D341Med (cell line): Measurements from ENCODE around the gene CLDN24.
"Not testable (repeated sequence)": the region's sequence is repeated elsewhere in the genome, so short reads cannot be mapped to it uniquely, and the experiment has no call there.

Experiments
- DNase-seq: peaks from one replicate; pipeline ENCODE4 v3.0.0; 2012; ENCODE audit warnings: low spot score

Gene CLDN24

DNA sequence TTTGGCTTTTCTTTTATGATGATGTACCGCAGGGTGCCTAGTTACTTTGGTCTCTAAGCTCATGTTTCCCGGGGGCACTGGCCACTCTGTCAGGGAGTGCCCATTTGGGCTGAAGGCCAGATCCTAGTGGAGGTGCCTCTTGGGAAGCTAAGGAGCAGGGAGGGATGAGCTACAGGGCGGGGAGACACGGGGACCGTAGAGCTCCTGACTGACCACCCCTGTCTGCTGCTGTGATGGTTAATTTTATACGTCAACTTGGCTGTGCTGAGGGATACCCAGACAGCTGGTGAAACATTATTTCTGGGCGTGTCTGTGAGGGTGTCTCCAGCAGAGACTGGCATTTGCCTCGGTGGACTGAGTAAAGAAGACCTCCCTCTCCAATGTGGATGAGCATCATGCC lies 24.9 kb upstream of the CLDN24 start:
- no peak for DNase-seq

DNA sequence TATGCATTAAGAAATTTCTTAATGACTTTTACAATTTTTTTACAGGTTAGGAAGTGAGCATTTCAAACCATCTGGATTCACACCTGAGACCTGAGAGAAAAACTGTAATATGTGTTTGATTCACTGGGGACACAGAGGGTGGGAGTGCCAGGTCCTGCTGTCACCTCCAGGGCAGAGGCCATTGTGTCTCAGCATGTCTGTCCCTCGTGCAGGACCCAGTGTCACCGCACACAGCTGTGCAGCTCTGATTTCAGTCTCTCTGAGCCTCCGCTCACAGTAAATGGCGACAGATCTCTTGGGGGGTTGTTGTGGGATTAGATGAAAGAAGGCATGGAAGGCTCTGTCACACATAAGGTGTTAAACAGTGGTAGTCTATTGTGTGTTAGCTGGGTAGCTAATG lies 23.0 kb upstream of the CLDN24 start:
- DNase-seq: no peak

DNA sequence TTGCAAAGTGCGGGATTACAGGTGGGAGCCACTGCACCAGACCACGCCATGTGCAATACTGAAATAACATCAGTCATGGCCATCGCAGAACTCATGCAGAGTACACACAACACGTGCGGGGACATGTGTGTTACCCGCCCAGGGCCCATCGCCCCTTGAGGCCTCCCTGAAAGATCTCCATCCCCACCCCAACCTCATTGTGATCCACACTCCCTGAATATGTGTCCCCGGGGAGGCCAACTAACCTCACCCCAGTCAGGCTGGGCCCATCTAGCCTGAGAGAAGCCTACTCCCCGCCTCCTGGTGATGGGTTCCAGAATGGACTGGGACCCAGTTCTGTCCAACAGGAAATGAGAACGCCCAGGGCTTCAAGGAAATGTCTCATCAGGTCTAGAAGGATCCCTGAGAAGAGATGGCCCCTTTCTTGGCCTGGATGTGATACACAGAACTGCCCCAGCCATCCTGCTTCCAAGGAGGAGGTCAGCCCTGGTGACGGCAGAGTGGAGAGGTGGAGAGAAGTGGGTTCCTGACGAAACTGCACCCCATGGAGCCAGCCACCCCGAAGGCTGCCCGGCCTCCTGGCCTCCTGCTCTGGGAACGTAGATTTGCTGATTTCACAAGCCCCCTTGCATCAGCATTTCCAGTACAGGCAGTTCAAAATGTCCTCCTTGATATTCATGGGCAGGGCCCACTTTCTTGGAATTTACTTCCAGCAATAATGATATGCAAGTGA lies 22.5 kb upstream of the CLDN24 start:
- DNase-seq: no peak

DNA sequence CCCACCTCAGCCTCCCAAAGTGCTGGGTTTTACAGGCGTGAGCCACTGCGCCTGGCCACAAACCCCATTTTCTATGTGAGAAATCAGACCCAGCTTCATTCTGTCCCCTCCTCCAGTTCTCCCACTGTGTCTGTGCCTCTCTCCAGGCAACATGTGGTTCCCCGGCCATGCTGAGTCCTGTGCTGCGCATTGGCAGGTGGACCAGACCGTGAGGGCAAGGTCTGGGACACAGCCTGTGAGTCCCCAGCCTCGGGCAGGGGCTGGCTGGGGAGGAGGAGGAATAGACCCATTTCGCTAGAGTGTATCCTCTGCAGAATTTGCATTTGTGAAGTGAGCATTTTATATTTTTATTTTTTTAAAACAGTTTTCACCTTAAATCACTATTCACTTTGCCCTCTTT lies 21.5 kb upstream of the CLDN24 start:
- no peak for DNase-seq

DNA sequence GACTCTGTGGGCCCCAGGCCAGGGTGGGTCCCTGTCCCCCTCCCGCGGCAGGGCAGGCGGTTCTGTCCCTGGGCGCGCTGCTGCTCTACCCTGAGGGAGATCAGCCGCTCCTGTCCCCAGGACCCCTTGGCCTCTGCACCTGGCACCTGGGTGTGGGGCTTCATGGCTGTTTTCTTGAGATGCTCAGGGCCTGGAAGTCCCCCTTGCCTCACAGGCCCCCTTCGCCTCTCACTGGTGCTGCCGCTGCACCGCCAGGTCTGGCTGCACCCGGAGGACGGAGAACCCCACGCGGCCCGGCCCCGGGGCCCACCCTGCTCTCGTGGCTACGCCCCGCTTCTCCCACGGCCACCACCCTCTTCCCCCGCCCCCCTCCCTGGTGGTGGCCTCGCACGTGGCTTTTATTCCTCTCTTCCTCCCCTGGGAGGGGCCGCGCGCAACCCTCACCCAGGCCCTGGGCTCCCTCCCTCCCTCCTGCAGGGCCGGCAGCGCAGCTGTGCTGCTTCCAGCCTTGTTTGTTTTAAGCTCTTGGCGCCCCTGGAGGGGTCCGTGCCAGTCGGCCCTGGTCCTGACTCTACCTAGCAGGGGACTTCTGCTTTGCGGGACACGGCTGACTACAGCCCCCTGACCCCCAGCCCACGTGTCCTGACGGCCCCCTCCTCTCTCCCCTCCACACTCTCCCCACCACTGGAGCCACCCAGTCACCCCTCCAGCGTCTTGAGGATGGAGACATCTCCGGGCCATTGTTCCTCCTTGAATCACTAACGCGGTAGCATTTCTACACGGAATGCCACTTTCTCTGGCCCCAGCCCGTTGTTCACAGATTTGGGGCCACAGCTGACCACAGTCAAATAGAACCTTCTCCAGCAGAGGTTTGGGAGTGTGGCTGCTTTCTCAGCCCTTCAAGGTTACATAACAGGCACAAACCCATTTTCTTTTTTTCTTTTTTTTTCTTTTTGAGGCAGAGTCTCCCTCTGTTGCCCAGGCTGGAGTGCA lies 20.6 kb upstream of the CLDN24 start:
- no peak for DNase-seq

DNA sequence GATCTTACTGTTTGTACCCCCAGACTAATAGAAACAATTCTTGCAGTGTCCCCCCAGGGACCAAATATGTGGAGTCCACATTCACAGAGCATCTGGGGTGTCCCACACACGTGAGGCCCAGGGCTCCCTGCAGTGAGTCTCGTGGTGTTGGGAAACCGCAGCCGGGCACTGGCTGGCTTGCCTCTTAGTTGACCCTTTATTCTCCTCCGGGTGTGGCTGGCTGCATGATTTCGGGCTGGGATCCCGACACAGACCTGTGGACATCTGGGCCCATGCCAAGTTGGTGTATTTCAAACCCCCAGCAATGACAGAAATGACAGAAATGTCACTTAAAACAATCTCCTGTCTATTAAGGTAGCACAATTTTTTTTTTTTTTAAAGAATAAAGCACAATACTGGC lies 15.6 kb upstream of the CLDN24 start:
- DNase-seq: no peak

DNA sequence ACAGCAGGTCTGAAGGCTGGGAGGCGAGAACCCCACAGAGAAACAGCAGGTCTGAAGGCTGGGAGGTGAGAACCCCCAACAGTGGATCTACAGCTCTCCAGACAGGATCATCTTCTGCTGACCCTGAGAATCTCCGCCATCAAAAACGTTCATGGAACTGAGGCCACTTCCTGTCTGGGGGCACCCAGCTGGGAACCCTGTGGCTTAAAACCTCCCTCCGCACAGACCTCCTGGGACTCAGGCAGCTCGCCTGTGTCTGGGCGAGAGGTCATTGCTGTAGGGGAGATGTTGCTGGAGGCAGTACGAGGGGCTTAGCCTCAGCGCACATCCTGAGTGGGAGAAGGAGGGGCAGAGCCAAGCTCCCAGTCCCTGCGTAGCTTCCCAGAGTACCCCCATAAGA lies 15.1 kb upstream of the CLDN24 start:
- no peak for DNase-seq

DNA sequence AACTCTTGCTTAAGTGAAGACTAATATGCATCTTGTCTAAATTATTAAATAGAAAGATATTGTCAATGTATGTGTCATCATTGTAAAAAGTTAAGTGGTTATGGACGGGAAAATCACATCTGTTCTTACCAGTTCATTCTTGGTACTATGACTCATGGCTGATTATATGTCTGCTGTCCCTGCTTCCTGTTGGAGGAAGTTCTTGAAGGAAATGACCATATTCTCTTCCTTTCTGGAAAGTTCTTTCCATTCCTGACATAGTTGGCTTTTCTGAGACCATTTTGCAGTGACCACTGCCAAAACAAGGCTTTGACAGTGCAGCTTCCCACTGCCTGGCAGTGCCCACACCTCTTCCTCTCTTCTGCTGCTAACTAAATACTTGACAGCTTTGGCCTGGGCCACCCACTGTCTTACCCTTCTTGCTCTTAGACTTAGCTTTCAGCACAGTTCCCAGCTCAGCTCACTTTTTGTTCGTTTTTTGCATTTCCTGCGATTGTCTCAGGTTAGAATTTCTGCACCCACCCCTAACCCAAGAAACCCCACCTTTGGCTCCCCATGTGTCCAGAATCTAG lies 13.2 kb upstream of the CLDN24 start:
- DNase-seq: no peak

DNA sequence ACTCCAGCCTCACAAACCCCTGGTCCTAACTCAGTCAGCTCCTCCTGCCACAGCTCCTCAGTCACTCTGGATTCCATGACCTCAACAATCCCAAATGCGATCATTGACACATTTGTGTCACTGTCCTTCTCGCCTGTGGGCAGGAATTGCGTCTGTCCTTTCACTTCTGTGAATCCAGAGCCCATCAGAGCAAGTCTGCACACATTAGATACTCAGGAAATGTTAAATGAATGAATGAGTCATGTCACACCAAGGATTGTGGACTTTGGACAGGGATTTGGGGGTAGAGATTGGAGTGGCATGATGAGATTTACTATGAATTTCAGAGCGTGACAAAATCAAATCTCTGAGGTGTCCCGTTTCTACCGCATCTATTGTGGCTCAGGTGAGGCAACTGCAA lies 11.8 kb upstream of the CLDN24 start:
- no peak for DNase-seq

DNA sequence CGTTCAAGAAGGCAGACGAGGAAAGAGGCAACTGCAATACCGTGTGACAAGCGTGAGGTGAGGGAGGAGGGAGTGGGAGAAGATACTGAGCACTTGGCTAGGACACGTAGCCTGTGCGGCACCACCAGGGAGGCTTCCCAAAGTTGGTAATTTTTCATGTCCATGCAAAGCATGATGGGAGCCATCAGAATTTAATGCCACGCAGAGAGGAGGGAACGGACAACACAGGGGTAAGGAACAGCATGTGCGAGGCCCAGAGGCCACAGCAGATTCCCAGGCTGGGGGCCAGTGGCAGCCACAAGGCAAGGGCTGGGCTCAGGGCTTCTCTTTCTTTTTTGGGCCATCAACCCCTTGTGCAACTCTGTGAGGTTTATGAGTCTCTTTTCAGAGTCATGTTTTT lies 11.0 kb upstream of the CLDN24 start:
- no peak for DNase-seq

DNA sequence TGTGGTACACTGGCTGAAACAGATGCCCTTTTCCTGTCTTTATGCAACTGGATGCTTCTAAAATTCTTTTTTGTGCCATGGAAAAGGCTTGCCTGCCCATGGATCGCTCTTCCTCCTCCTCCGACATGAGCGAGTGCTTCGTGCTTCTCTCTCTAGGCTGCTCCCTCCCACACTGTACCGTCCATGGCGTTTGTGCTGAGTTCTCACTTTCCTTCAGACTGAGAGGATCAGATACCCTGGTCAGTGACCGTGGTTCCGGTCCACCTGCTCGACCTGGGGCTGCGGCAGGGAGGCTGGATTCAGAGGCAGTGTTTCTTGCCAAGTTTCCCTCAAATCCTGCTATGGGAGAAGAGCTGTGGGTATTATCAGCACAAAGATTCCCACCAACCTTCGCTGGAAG lies 10.2 kb upstream of the CLDN24 start:
- no peak for DNase-seq

DNA sequence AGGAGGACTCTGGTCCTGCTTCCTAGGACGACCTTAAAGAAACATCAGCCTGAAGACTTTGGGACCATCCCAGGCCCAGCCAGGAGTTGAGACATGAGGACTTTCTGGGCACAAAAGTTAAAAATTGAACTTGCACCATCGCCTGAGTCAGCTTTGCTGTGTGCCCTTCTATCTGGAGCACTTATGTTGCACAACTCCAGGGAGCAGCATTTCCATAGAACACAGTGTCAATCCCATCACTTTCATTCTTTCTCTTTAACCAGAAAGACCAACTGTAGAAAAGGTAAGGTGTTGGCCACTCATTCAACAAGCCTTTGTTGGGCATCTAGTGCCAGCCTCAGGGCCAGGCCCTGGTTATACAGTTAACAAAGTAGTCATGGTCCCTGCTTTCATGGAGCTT lies 8.6 kb upstream of the CLDN24 start:
- DNase-seq: no peak

DNA sequence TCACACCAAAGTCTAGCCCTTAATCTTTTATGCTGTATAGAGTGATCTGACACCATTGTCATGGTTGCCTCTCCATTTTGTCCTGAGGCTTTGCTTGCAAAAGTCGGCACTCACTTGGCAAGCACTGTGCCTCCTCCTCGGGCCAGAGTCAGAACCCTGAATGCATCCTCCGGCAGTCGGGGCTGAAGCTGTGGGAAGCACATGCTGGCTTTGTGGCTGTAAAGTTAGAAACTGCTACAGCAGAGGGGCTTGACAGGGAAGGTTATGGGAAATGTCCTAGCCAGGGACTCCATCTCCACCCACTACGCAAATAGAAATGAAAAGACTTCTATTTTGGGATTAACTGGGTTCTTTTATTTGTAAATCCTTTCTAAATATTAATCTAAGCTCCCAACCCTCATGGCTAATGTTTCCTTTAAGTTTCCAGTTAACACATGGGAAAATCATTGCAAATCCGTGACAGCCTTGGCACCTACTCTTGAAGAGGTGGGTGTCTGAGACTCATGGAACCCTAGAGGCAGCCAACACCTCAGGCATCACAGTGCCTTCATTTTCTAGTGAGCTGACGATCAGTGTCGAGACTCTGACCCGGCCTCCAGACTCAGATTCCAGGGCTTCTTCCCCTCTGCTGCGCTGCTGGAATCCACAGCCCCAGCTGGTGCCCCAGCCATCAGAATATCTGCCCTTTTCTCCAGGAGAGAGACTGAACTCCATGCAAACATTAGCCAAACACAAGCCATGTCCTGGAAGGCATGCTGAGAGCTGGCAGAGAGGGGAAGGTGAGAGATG lies 7.9 kb upstream of the CLDN24 start:
- no peak for DNase-seq

DNA sequence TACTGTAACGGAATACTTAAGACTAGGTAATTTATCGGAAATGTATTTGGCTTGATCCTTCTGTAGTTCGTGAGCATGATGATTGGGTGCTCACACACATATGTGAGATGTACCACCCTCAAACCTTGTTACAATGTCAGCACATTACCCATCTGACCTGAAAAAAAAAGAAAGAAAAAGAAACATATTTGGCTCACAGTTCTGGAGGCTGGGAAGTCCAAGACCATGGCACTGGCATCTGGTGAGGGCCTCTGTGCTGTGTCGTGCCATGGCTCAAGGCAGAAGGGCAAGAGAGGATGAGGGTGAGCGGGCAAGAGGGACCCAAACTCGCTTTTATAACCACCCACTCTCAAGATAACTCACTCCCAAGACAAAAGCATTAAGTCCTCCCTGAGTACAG lies 7.0 kb upstream of the CLDN24 start:
- DNase-seq: no peak

DNA sequence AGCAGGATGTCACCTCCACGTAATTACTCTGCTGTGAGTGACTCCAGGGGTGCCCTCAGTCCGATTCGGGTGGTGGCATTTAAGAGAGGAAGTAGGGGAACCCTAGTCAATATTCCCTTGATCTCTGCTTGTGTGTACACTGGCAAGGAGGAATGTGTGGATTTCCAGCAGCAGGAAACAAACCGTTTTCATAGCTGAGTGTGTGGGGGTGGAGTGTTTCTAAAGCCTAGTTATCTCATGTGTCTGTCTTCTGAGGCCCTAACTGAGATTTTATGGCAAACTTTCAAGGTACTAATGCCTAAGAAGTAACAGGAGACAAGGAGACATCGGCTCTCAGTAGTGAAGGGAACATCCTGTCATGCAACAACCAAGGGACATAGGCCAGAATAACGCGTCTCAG lies 6.6 kb upstream of the CLDN24 start:
- no peak for DNase-seq

DNA sequence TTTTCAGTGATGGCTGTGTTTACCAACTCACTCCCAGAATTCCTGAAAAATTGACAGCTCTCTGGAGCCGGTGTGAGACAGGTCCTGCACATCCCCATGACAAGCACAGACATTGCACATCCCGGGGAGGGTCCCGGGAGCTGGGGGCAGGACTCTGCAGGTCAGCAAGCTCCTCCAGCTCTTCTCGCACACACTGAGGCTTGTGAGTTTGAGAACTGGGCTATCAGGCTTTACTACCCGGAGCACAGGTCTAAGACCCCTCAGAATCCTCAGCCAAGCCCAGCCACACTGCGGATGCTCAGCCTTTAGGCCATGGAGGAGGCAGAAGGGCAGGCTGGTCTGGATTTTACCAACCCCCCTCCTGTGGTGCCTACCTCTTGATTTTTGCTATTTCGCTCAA lies 5.6 kb upstream of the CLDN24 start:
- no peak for DNase-seq

DNA sequence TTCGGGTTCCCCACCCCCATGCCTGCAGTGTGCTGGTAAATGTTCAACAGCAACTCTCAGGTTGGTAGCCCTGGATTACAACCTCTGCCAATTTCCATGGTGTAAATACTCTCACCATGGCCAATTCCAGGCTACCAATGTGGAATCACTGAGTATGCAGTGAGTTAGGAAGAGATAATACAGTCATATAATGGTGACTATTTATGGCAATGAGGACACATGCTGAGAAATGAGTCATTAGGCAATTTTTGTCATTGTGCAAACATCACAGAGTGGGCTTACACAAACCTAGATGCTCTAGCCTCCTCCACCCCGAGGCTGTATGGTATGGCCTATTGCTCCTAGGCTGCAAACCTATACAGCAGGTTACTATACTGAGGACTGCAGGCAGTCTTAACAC lies 4.6 kb upstream of the CLDN24 start:
- no peak for DNase-seq

DNA sequence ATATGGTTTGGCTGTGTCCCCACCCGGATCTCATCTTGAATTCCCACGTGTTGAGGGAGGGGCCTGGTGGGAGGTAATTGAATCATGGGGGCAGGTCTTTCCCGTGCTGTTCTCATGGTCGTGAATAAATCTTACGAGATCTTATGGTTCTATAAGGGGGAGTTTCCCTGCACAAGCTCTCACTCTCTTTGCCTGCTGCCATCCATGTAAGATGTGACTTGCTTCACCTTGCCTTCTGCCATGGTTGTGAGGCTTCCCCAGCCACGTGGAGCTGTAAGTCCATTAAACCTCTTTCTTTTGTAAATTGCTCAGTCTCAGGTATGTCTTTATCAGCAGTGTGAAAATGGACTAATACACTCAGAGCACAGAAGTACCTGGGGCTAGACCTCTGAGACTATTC lies 4.2 kb upstream of the CLDN24 start:
- not testable (repeated sequence) for DNase-seq

DNA sequence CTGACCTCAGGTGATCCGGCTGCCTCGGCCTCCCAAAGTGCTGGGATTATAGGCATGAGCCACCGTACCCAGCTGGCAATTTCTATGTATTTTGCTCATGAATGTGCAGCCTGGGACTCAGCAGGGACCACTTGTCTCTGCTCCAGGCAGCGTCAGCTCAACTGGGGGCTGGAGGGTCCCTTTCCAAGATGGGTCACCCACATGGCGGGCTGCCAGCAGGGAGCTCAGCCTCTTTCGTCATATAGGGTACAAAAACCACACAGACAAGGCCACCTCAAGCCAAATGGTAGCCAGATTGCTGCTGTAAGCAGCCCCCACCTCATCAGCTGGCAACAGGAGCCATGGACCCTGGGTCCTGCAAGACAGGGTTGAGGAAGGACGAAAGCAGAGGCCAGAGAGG lies 2.4 kb upstream of the CLDN24 start:
- DNase-seq: no peak

DNA sequence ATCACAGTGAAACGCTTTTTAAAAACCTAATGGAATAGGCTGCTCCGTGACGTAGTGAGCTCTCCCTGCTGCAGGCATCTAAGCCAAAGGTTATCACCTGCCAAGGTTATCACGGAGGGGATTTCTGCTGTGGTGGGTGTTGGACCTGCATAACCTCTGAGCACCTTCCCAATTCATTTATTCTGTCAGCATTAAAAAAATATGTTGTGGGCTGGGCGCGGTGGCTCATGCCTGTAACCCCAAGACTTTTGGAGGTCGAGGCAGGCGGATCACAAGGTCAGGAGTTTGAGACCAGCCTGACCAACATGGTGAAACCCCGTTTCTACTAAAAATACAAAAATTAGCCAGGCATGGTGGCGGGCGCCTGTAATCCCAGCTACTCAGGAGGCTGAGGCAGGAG lies 1.8 kb upstream of the CLDN24 start:
- DNase-seq: not testable (repeated sequence)

DNA sequence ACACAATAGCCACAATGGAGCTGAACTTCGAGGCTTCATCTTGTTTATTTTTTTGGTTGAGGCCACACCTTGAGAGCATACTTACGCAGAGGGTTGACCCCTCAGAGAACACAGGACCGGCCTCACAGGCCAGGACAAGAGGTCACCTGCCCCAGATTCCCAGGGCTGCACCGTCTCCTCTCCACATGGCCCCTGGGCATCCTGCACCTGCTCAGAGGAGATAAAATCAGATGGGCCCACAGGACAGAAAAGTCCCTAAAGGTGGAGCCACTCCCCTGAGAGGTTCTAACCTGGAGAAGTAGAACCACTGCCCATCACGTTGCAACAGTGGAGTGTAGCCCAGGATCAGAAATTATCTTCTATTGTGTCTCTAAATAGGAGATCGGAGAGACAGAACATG lies 1.1 kb upstream of the CLDN24 start:
- DNase-seq: no peak

DNA sequence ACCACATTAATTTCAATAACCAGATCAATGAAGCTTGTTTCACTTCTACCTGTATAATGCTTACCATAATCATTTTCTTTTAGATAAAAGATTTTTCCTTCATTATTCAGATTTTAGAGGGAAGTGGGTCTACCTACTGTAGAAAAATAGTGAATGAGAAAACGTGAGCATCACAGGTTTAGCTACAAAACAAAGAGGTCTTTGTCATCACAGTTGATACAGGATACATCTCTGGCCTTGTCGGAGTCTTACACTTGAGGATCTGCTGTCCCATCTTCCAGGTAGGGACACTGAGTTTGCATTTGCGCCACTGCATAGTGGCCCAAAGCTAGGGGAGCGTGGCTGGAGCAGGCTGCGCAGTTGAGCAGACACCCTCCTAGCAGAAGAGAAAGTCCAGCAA lies 710 bp downstream of the CLDN24 start:
- no peak for DNase-seq
